Measurements from ENCODE around the gene SEC11C.

SEC11C gene

GRCh38 chr18:59144483-59144882 lies 4.8 kb downstream of the SEC11C start:
- no peak for TF ChIP-seq ZFX (IDR thresholded peaks at IDR 0.05; ENCODE audit: borderline replicate concordance)
- no peak for TF ChIP-seq CTCF (IDR thresholded peaks at IDR 0.05)
- H3K27ac ChIP-seq: no peak overlapping the region

GRCh38 chr18:59145055-59145454 lies 5.4 kb downstream of the SEC11C start:
- H3K27ac ChIP-seq: no peak overlapping the region
- no peak for TF ChIP-seq CTCF (IDR thresholded peaks at IDR 0.05)
- TF ChIP-seq ZFX (IDR thresholded peaks at IDR 0.05; ENCODE audit: borderline replicate concordance): no peak

GRCh38 chr18:59148192-59148591 lies 8.5 kb downstream of the SEC11C start:
- no peak overlapping the region for H3K27ac ChIP-seq
- TF ChIP-seq CTCF (IDR thresholded peaks at IDR 0.05): no peak
- TF ChIP-seq ZFX (IDR thresholded peaks at IDR 0.05; ENCODE audit: borderline replicate concordance): no peak

GRCh38 chr18:59149007-59149406 lies 9.3 kb downstream of the SEC11C start:
- no peak overlapping the region for H3K27ac ChIP-seq
- TF ChIP-seq ZFX (IDR thresholded peaks at IDR 0.05; ENCODE audit: borderline replicate concordance) (no peak), CTCF (IDR thresholded peaks at IDR 0.05) (no peak)

GRCh38 chr18:59149416-59149815 lies 9.7 kb downstream of the SEC11C start:
- no peak for TF ChIP-seq ZFX (IDR thresholded peaks at IDR 0.05; ENCODE audit: borderline replicate concordance)
- TF ChIP-seq CTCF (IDR thresholded peaks at IDR 0.05): no peak
- no peak overlapping the region for H3K27ac ChIP-seq

- no peak overlapping the region for H3K27ac ChIP-seq
- TF ChIP-seq CTCF (IDR thresholded peaks at IDR 0.05): no peak
- no peak for TF ChIP-seq ZFX (IDR thresholded peaks at IDR 0.05; ENCODE audit: borderline replicate concordance)
Measured at GRCh38 chr18:59150236-59150635, 10.6 kb downstream of the SEC11C start.

- no peak for TF ChIP-seq CTCF (IDR thresholded peaks at IDR 0.05)
- TF ChIP-seq ZFX (IDR thresholded peaks at IDR 0.05; ENCODE audit: borderline replicate concordance): no peak
- no peak overlapping the region for H3K27ac ChIP-seq
Measured at GRCh38 chr18:59155153-59155552, 15.5 kb downstream of the SEC11C start.
